K562 (cell line): Measurements from ENCODE around the gene KCTD3. TPM values are rescaled to one million over a fixed set of nuclear protein-coding genes. Genes with fewer than 3 reads are reported as not detected.

Source experiments
- CBX5 ChIP-seq: IDR thresholded peaks from 2 replicates; pipeline ENCODE4 v1.6.1; 2014; ENCODE audit warnings: low read depth, borderline replicate concordance
- DNMT1 ChIP-seq: fragments of 450-650 bp; IDR thresholded peaks from 2 replicates; pipeline ENCODE4 v1.6.1; 2016; ENCODE audit warnings: antibody characterized with exemption, mild to moderate bottlenecking
- HMGN3 ChIP-seq: IDR thresholded peaks from 2 replicates; pipeline ENCODE4 v1.6.1; 2011; ENCODE audit warnings: borderline replicate concordance, low read depth, mild to moderate bottlenecking, mixed read lengths, low read length; ENCODE audit not compliant: insufficient read length; ENCODE audit errors: extremely low read depth
- polyA plus RNA-seq, 8 experiments: library from polyadenylated mRNA; depleted of rRNA in 4 of 8; stranded (reverse) in 5 of 8; unstranded in 3 of 8; fragments of >200 nt; fragmentation: Nextera tagmentation in 2 of 8; fragmentation: Illumina TruSeq in 1 of 8; extraction: Ambion mirVana in 2 of 8; extraction: Trizol in 1 of 8; gene quantifications; 2 replicates each; pipeline versions ENCODE4 v1.2.1 to v1.2.3, GENCODE V29; 2011 to 2014; ENCODE audit warnings: inconsistent platforms in 1 of 8, missing spikeins in 1 of 8
- total RNA-seq, 7 experiments: library from RNA; depleted of rRNA in 6 of 7; stranded (reverse); fragments of >200 nt in 6 of 7; fragmentation: Illumina TruSeq in 2 of 7; extraction: Trizol in 2 of 7; gene quantifications; 2 replicates each; pipeline versions ENCODE4 v1.2.1 to v1.2.3, GENCODE V29; 2011 to 2021; ENCODE audit warnings: low replicate concordance in 1 of 7
- TF ChIP-seq, protein P1 (sequence below): IDR thresholded peaks from 2 replicates; pipeline ENCODE4 v1.6.1; 2011; ENCODE audit warnings: borderline replicate concordance, low read depth, mild to moderate bottlenecking, moderate library complexity, low read length; ENCODE audit not compliant: insufficient read depth, poor library complexity, severe bottlenecking
- TF ChIP-seq, protein P2 (sequence below), 2 experiments: fragments of 450-650 bp; formaldehyde crosslinking in 1 of 2; IDR thresholded peaks; 2 replicates each; pipeline versions ENCODE4 v1.4.0 to v1.6.1; 2014 to 2020; ENCODE audit warnings: mild to moderate bottlenecking in 2 of 2, borderline replicate concordance in 1 of 2, low read depth in 1 of 2

Gene KCTD3
- total and polyA plus RNA-seq, 9 of the 15 experiments (the other 6 are each of a cell fraction or from before 2014, with no cell fraction given): 12.8 to 77.1 (median 44.3) TPM

DNA sequence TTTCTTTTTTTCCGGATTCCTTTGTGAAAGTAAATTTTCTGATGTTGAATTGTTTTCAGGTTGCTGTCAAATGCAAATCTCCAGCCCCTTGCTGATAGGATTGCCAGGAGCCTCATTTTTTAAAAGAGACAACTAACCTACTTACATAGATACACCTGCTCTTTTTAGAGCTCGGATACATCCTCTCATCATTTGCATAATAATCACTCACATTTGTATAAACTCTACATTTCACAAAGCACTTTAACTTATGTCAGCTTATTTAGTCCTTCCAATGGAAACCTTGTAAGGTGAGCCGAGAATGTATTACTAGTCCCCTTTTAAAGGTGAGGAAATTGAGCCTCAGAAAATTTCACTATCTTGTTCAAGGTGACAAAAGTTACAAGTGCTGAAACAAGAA is 84.8 kb downstream of the KCTD3 start (continued):
- TF ChIP-seq, protein P1, sequence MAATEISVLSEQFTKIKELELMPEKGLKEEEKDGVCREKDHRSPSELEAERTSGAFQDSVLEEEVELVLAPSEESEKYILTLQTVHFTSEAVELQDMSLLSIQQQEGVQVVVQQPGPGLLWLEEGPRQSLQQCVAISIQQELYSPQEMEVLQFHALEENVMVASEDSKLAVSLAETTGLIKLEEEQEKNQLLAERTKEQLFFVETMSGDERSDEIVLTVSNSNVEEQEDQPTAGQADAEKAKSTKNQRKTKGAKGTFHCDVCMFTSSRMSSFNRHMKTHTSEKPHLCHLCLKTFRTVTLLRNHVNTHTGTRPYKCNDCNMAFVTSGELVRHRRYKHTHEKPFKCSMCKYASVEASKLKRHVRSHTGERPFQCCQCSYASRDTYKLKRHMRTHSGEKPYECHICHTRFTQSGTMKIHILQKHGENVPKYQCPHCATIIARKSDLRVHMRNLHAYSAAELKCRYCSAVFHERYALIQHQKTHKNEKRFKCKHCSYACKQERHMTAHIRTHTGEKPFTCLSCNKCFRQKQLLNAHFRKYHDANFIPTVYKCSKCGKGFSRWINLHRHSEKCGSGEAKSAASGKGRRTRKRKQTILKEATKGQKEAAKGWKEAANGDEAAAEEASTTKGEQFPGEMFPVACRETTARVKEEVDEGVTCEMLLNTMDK: no peak
- TF ChIP-seq DNMT1 (no peak), HMGN3 (no peak), CBX5 (no peak)
- TF ChIP-seq, protein P2, sequence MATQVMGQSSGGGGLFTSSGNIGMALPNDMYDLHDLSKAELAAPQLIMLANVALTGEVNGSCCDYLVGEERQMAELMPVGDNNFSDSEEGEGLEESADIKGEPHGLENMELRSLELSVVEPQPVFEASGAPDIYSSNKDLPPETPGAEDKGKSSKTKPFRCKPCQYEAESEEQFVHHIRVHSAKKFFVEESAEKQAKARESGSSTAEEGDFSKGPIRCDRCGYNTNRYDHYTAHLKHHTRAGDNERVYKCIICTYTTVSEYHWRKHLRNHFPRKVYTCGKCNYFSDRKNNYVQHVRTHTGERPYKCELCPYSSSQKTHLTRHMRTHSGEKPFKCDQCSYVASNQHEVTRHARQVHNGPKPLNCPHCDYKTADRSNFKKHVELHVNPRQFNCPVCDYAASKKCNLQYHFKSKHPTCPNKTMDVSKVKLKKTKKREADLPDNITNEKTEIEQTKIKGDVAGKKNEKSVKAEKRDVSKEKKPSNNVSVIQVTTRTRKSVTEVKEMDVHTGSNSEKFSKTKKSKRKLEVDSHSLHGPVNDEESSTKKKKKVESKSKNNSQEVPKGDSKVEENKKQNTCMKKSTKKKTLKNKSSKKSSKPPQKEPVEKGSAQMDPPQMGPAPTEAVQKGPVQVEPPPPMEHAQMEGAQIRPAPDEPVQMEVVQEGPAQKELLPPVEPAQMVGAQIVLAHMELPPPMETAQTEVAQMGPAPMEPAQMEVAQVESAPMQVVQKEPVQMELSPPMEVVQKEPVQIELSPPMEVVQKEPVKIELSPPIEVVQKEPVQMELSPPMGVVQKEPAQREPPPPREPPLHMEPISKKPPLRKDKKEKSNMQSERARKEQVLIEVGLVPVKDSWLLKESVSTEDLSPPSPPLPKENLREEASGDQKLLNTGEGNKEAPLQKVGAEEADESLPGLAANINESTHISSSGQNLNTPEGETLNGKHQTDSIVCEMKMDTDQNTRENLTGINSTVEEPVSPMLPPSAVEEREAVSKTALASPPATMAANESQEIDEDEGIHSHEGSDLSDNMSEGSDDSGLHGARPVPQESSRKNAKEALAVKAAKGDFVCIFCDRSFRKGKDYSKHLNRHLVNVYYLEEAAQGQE (IDR thresholded peaks at IDR 0.05; ENCODE audit: borderline replicate concordance): no peak
- TF ChIP-seq, protein P2 (CRISPR knock-in tag; IDR thresholded peaks at IDR 0.05; ENCODE audit: low read depth): no peak
